ENCODE results near the gene ELFN1. TPM values are rescaled to one million over a fixed set of nuclear protein-coding genes. Genes with fewer than 3 reads are reported as not detected.

ELFN1 gene
- total and polyA plus RNA-seq, 9 of the 15 experiments (the other 6 are each of a cell fraction or from before 2014, with no cell fraction given) = 0.04 to 0.64 (median 0.18) TPM; not detected in 2

GRCh38 chr7:1645476-1645875, 24.6 kb upstream of the ELFN1 start:
- ChIA-PET POLR2A (interaction anchor here (0.6 kb wide), 1 partner anchor 1496 kb away, joined by 3 read pairs; no protein-coding TSS in a partner anchor), CTCF (ENCODE audit: low intra/inter-chr PET ratio) (no interaction called here)
- in situ Hi-C loops (cut with MboI) = no loop called here
- no peak overlapping the region for H2AFZ ChIP-seq (ENCODE audit: low read depth, low read length)
- FAIRE-seq = no peak
- WGBS (ENCODE audit: insufficient coverage, low coverage, missing lambda C conversion rate) = 56% methylated on average over 12 of the region's 13 CpGs
- H3K36me3 ChIP-seq (ENCODE audit: control insufficient read depth, insufficient read depth, low read length) = no peaks in the 10 kb centered on the region
- intact Hi-C loops (cut with micrococcal nuclease) = loop anchor here (10.0 kb wide), 1 partner anchor 59 kb away; no protein-coding TSS in a partner anchor
- H3K27ac ChIP-seq (ENCODE audit: extremely low read depth, low read depth, low read length) = no peak overlapping the region
- 0 out of 2 replicates have a peak, but pooled peaks cover 10% of the 10 kb centered on the region for H4K20me1 ChIP-seq (replicated peaks; ENCODE audit: control insufficient read depth, insufficient read depth, low read length)
- no TSS peak for BruUV-seq (replicated peaks)
- ATAC-seq = no peak
- TF ChIP-seq MXD1 (CRISPR knock-in tag; IDR thresholded peaks at IDR 0.05; ENCODE audit: borderline replicate concordance, poor library complexity, severe bottlenecking) = no peak
- TF ChIP-seq ZNF592 (IDR thresholded peaks at IDR 0.05) = no peak
- TF ChIP-seq ZBED1 (IDR thresholded peaks at IDR 0.05) = no peak
- no peak for TF ChIP-seq GABPB2 (CRISPR knock-in tag; conservative IDR thresholded peaks at IDR 0.05)
- no peak for TF ChIP-seq ASH1L (IDR thresholded peaks at IDR 0.05; ENCODE audit: borderline replicate concordance, low read depth, partially characterized antibody)
- no peak for TF ChIP-seq ZNF146 (CRISPR knock-in tag; IDR thresholded peaks at IDR 0.05; ENCODE audit: unreplicated experiment)
- no peak for TF ChIP-seq NR3C1 (CRISPR knock-in tag; IDR thresholded peaks at IDR 0.05)
- no peak for TF ChIP-seq SP2 (IDR thresholded peaks at IDR 0.05; ENCODE audit: extremely low read depth, low read depth, low read length, poor library complexity, severe bottlenecking)
- TF ChIP-seq MYBL2 (IDR thresholded peaks at IDR 0.05; ENCODE audit: low read depth) = no peak
- no peak for TF ChIP-seq MYBL2 (CRISPR knock-in tag; IDR thresholded peaks at IDR 0.05; ENCODE audit: borderline replicate concordance)
- TF ChIP-seq ARID1B (IDR thresholded peaks at IDR 0.05) = no peak
- no peak for TF ChIP-seq TEAD2 (tag; IDR thresholded peaks at IDR 0.05)
- no peak for TF ChIP-seq RBFOX2 (IDR thresholded peaks at IDR 0.05; ENCODE audit: low read depth, low read length)
- no peaks in the 10 kb centered on the region for H3K9me1 ChIP-seq (ENCODE audit: control insufficient read depth, insufficient read depth, low read length)
- DNase-seq (ENCODE audit: extremely low read depth in 1 of 4, low spot score in 3 of 4) = no peak
- no peaks in the 10 kb centered on the region for H3K79me2 ChIP-seq (ENCODE audit: control insufficient read depth, insufficient read depth, low read length)
- peaks cover 23 to 69% of the 10 kb centered on the region in 2 experiments; a peak in 4 of 5 replicates for H3K4me1 ChIP-seq (replicated peaks in 1 of 2; ENCODE audit: control insufficient read depth in 2 of 2, insufficient read depth in 2 of 2, low read length in 2 of 2)
- H3K9ac ChIP-seq (ENCODE audit: insufficient read depth in 1 of 2, low read depth in 2 of 2, low read length in 2 of 2) = no peak overlapping the region
- no peak overlapping the region for H3K4me2 ChIP-seq (ENCODE audit: insufficient read depth, low read length)
- H3K4me3 ChIP-seq = no peak overlapping the region
- H3K27me3 ChIP-seq (ENCODE audit: control insufficient read depth in 2 of 2, insufficient read depth in 2 of 2, low read length in 2 of 2) = peaks cover 0 to 20% of the 10 kb centered on the region in 2 experiments; a peak in 2 of 5 replicates
- no peaks in the 10 kb centered on the region for H3K9me3 ChIP-seq (replicated peaks; ENCODE audit: control insufficient read depth, insufficient read depth, low read depth, low read length)
